Gastroesophageal sphincter (tissue), 4 donors: ENCODE data around the gene PRDM15. TPM values are rescaled to one million over a fixed set of nuclear protein-coding genes. Genes with fewer than 3 reads are reported as not detected.

Experiments
- ATAC-seq: fragments of 150-250 bp; one replicate; pipeline ENCODE4 v1.9.1; 2016; ENCODE audit warnings: mild to moderate bottlenecking, moderate library complexity
- H3K27ac ChIP-seq, 4 donors: fragments of 200-600 bp; sonication (generic) in 3 of 4; 1 replicate in 3 of 4; 2 replicates in 1 of 4; pipeline ENCODE4 v1.5.1; 2016 to 2019
- H3K27me3 ChIP-seq: fragments of 200-600 bp; sonication (generic); one replicate; pipeline ENCODE4 v1.5.1; 2019
- H3K36me3 ChIP-seq, 2 donors: fragments of 200-600 bp; sonication (generic); one replicate each; pipeline ENCODE4 v1.5.1; 2019; ENCODE audit warnings: control low read depth in 1 of 2
- H3K4me1 ChIP-seq, 3 donors: fragments of 200-600 bp; sonication (generic); 1 replicate in 2 of 3; 2 replicates in 1 of 3; pipeline ENCODE4 v1.5.1; 2016 to 2019; ENCODE audit warnings: control low read depth in 2 of 3
- H3K4me3 ChIP-seq, 2 donors: fragments of 200-600 bp; sonication (generic); one replicate each; pipeline ENCODE4 v1.5.1; 2019; ENCODE audit warnings: mild to moderate bottlenecking in 1 of 2, moderate library complexity in 1 of 2
- H3K9me3 ChIP-seq, 3 donors: fragments of 200-600 bp; sonication (generic); one replicate each; pipeline ENCODE4 v1.5.1; 2017 to 2019; ENCODE audit warnings: control low read depth in 2 of 3
- EP300 ChIP-seq: sonication (generic); formaldehyde crosslinking; IDR thresholded peaks from one replicate; pipeline ENCODE4 v1.6.1; 2017; ENCODE audit warnings: antibody characterized with exemption, mild to moderate bottlenecking
- POLR2A ChIP-seq, 2 donors: fragments of 450-650 bp; IDR thresholded peaks; one replicate each; pipeline ENCODE4 v1.6.1; 2017; ENCODE audit warnings: antibody characterized with exemption in 2 of 2, mild to moderate bottlenecking in 2 of 2, moderate library complexity in 1 of 2
- POLR2AphosphoS5 ChIP-seq: sonication (generic); formaldehyde crosslinking; IDR thresholded peaks from one replicate; pipeline ENCODE4 v1.6.1; 2017; ENCODE audit warnings: antibody characterized with exemption
- WGBS, 2 donors: methylation state at CpG; one replicate each; pipeline ENCODE4 v1.1.5; 2018; ENCODE audit warnings: low coverage in 1 of 2; 5-methylcytosine and 5-hydroxymethylcytosine counted together
- total RNA-seq, 4 donors: library from RNA; depleted of rRNA; stranded (reverse); fragments of >200 nt; gene quantifications; one replicate each; pipeline ENCODE4 v1.1.0, GENCODE V29; 2016
- TF ChIP-seq, protein P1 (sequence below), 4 experiments: fragments of 200-600 bp in 2 of 4; fragments of 450-650 bp in 2 of 4; sonication (generic) in 1 of 4; IDR thresholded peaks; one replicate each; pipeline ENCODE4 v1.5.1; 2017 to 2019; ENCODE audit warnings: antibody characterized with exemption in 4 of 4, mild to moderate bottlenecking in 2 of 4, moderate library complexity in 2 of 4

The PRDM15 gene
- total RNA-seq, 4 donors from 2014 or later = 2.9 to 8.2 (median 7.2) TPM

GRCh38 chr21:41833497-41834115 lies 45.5 kb downstream of the PRDM15 start:
- Histone ChIP-seq H3K36me3 (peaks cover 0 to 71% of the 10 kb centered on the region in 2 donors), H3K9me3 (no peaks in the 10 kb centered on the region), H3K4me3 (no peak overlapping the region), H3K27ac (no peak overlapping the region), H3K4me1 (no peaks in the 10 kb centered on the region), H3K27me3 (no peaks in the 10 kb centered on the region)
- 89 to 95% methylated on average over 4 to 5 of the region's 13 CpGs for WGBS, 2 donors
- no peak for ATAC-seq
- TF ChIP-seq, protein P1, sequence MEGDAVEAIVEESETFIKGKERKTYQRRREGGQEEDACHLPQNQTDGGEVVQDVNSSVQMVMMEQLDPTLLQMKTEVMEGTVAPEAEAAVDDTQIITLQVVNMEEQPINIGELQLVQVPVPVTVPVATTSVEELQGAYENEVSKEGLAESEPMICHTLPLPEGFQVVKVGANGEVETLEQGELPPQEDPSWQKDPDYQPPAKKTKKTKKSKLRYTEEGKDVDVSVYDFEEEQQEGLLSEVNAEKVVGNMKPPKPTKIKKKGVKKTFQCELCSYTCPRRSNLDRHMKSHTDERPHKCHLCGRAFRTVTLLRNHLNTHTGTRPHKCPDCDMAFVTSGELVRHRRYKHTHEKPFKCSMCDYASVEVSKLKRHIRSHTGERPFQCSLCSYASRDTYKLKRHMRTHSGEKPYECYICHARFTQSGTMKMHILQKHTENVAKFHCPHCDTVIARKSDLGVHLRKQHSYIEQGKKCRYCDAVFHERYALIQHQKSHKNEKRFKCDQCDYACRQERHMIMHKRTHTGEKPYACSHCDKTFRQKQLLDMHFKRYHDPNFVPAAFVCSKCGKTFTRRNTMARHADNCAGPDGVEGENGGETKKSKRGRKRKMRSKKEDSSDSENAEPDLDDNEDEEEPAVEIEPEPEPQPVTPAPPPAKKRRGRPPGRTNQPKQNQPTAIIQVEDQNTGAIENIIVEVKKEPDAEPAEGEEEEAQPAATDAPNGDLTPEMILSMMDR (IDR thresholded peaks at IDR 0.05) = no peak
- no peak for TF ChIP-seq EP300
- TF ChIP-seq POLR2A (IDR thresholded peaks at IDR 0.05) = no peak
- no peak for TF ChIP-seq POLR2AphosphoS5

DNA sequence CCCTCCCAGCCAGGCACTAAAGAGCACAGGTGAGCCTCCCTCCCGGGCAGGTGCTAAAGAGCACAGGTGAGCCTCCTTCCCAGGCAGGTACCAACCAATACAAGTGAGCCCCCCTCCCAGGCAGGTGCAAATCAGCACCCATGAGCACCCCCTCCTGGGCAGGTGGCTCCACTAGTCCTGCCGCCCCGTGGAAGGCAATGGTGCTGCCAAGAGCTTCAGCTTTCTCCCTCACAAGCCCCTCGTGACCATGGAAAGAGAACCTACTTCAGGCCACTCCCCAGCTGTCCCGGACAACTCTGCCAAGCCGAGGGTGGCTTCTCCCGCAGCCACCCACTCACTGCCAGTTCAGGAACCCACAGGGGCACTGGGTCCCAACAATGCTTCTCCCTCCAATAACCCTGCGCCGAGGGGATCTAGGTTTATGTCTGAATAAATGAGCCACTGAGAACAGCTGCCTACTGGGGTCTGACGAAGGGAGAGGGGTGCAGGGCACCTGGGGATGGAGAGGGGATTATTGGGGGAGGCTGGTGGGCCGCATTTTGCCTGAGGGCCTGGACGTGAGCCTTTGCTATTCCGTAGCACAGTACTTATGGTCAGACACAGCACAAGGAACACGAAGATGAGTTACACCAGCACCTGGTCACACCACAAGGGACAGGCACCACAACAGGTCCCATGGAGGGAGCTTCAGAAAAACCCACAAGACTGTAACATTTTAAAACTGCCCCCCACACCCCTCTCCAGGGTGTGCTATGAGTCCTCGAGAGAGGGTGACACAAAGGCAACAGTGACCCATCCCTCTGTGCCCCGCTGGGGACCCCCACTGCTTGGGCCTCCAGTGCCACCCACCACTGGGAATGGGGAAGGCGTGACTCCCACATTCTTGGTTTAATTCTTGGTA lies 46.3 kb downstream of the PRDM15 start:
- 93 to 98% methylated on average over 3 to 7 of the region's 17 CpGs for WGBS, 2 donors
- ATAC-seq = no peak
- peaks cover 0 to 71% of the 10 kb centered on the region in 2 donors for H3K36me3 ChIP-seq

DNA sequence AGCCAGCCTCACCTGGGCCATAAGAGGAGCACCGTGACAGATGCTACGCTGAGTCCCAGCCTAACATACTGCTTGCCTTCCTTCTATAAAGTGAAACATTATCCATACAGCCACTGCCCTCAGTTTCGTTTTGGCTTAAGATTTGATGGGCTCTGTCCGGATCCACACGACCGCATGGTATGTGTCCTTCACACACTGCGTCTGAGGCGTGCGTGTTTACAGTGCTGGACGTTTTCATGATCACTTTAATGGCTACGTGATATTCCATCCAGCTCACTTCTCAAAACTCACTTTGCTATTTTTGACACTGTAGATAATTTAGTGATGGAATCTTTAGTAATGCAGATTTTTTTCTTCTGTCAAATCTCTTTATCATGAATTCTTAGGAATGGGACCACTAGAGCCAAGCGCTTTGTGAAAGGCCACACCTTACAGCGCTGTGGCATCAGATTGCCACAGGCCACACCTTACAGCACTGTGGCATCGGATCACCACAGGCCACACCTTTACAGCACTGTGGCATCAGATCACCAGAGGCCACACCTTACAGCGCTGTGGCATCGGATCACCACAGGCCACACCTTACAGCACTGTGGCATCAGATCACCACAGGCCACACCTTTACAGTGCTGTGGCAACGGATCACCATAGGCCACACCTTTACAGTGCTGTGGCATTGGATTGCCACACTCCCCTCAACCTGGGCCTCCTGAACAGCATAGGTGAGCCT lies 47.1 kb downstream of the PRDM15 start:
- no peaks in the 10 kb centered on the region for H3K4me1 ChIP-seq
- H3K27ac ChIP-seq = no peak overlapping the region
- no peaks in the 10 kb centered on the region for H3K27me3 ChIP-seq
- WGBS, 2 donors = 91 to 92% methylated on average over 13 to 14 of the region's 17 CpGs
- H3K9me3 ChIP-seq = no peaks in the 10 kb centered on the region
- TF ChIP-seq POLR2A (IDR thresholded peaks at IDR 0.05) (no peak), POLR2AphosphoS5 (no peak), EP300 (no peak)
- TF ChIP-seq, protein P1 (IDR thresholded peaks at IDR 0.05) = no peak
- no peak overlapping the region for H3K4me3 ChIP-seq
- H3K36me3 ChIP-seq = peaks cover 0 to 71% of the 10 kb centered on the region in 2 donors
- ATAC-seq = no peak

More for the DNA sequence above, 46.3 kb downstream of the PRDM15 start:
- Histone ChIP-seq H3K27me3 (no peaks in the 10 kb centered on the region), H3K4me3 (no peak overlapping the region), H3K4me1 (no peaks in the 10 kb centered on the region), H3K9me3 (no peaks in the 10 kb centered on the region), H3K27ac (no peak overlapping the region)
- TF ChIP-seq POLR2A (IDR thresholded peaks at IDR 0.05) (no peak), POLR2AphosphoS5 (no peak), EP300 (no peak)
- TF ChIP-seq, protein P1 (IDR thresholded peaks at IDR 0.05) = no peak

- TF ChIP-seq, protein P1 (IDR thresholded peaks at IDR 0.05) = no peak
- TF ChIP-seq EP300 (no peak), POLR2AphosphoS5 (no peak), POLR2A (IDR thresholded peaks at IDR 0.05) (no peak)
- Histone ChIP-seq H3K36me3 (peaks cover 0 to 71% of the 10 kb centered on the region in 2 donors), H3K27ac (no peak overlapping the region), H3K4me3 (no peak overlapping the region), H3K27me3 (no peaks in the 10 kb centered on the region), H3K9me3 (no peaks in the 10 kb centered on the region), H3K4me1 (no peaks in the 10 kb centered on the region)
- ATAC-seq = no peak
- WGBS, 2 donors = no CpG with 5 or more reads among the region's 8 CpGs
Observed at GRCh38 chr21:41831453-41831831, 47.7 kb downstream of the PRDM15 start.
